GM19372 (cell line): Measurements from ENCODE around the gene OSBPL6.
A peak's percentile ranks its signal among the peaks of the same experiment; 100 is the strongest.
"Not testable (repeated sequence)": the region's sequence is repeated elsewhere in the genome, so short reads cannot be mapped to it uniquely, and the experiment has no call there.

Experiments
- ATAC-seq: cut with Tn5 transposase; IDR thresholded peaks from one replicate; pipeline ENCODE4 v1.9.1; 2021; ENCODE audit warnings: mild to moderate bottlenecking, low read depth, moderate library complexity; ENCODE audit not compliant: unreplicated experiment

OSBPL6 gene

DNA sequence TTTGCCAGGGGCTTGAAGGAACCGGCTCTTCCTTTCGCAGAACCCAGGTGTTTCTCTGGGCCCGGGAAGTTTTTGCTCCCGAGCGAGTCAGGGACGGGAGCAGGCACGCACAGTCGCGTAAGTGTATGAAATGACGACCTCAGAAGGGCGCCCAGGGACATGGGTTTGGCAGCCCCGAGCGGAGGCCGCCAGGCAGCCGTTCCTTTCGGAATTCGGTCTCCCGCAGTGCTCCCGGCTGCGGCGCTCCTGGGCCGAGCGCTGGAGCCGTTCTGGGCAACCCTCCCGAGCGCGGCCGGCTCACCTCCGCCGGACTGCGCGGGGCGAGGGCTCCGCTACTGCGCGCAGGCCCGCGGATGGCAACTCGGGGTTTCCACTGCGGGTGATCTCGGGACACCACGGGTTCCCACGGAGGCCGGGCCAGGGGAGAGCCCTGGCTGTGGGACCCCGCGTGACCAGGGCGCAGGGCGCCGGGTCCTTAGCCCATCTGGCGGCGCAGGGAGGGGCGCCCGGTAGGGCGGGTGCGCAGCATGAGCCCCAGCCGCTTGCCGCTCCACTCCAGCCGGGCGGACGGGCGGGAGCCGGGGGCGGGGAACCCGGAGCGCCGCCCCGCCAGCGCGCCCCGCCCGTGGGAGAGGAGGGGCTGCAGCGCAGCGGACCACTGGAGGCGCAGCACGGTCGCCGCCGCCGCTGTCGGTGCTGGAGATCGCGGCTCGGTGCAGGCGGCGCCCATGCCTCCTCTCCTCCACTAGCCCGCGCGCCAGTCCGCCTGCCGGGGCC is at the start of gene OSBPL6:
Gene OSBPL6, plus strand, starts transcription at position 690 of the 777 bp plus-strand sequence. CDS start 111,673 bp downstream, outside the sequence.
- ATAC-seq, result peak; percentile 90

DNA sequence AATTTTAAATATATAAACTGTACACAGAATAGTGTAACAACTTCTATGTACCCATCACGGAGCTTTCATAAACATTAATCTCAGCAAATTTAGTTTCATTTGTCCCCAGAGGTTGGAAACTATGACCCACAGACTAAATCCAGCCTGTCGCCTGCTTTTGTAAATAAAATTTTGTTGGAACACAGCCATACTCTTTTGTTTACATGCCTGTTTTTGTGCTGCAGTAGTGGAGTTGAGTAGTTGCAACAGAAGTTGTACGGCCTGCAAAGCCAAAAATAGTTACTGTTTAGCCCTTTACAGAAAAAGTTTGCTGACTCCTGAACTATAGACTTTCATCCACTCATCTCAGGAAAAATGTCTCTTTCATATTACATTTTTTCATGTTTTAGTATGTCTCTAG is 42.3 kb upstream of the OSBPL6 start:
- no peak for ATAC-seq

DNA sequence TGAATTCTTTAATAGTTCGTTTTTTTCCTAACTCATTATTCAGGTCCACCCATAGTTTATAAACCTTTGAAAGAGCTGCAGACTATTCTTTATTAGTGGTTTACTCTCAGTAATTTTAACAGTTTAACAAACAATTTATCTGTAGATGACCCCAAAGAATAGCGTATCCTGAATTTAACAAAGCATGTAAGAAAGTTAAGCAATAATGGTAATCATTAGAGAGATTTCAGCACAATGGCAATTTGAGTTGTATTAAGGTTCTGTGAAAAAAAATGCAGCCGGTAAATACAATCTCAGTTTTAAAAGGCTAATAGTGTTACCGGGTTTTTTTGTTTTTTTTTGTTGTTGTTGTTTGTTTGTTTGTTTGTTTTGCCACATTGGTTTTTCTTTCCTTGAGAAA is 41.8 kb upstream of the OSBPL6 start:
- no peak for ATAC-seq

DNA sequence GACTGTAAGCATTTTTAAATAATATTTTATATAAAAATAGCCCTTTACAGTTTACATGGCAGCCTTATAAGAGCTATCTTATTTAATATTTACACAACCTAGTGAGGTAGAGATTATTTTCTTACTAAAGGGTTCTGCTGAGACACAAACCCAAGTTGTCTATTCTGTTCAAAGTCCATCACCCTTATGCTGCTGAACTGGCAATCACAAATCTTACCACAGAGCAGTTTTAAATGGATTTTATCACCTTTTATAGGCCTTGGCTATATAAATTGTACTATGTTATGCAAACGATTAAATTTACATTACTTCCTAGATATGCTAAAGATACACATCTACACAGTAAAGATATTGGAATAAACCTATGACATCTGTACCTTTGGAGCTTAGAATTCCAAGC is 41.3 kb upstream of the OSBPL6 start:
- ATAC-seq, result no peak

DNA sequence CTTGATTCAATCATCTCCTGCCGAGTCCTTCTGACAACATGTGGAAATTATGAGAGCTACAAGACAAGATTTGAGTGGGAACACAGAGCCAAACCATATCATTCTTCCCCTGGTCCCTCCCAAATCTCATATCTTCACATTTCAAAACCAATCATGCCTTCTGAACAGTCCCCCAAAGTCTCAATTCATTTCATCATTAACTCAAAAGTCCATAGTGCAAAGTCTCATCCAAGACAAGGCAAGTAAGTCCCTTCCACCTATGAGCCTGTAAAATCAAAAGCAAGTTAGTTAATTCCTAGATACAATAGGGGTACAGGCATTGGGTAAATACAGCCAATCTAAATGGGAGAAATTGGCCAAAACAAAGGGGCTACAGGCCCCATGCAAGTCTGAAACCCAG is 40.4 kb upstream of the OSBPL6 start:
- ATAC-seq, result not testable (repeated sequence)

DNA sequence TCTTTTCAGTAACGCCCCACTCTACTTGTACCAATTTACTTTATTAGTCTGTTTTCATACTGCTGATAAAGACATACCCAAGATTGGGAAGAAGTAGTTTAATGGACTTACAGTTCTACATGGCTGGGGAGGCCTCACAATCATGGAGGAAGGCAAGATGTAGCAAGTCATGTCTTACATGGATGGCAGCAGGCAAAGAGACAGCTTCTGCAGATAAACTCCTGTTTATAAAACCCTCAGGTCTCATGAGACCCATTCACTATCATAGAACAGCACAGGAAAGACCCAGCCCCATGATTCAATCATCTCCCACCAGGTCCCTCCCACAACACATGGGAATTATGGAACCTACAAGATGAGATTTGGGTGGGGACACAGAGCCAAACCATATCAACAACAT is 38.8 kb upstream of the OSBPL6 start:
- no peak for ATAC-seq

DNA sequence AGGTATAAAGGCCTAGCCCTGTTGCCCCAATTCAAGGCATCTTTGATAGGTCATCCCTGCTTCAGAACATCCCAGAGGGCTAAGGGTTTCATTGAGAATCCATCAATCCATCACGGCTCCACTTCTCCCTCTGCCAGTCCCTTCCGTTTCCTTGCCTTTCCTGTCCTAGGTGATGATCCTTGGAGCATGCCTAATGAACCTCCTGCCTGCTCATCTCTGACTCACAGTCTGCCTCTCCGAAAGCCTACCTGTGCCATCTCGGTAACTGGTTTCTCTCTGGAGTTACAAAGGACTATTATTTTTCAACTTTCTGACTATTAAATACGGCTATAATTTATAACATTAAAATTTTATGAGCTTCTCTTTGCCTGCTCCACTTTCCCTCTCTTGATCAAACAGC is 36.7 kb upstream of the OSBPL6 start:
- ATAC-seq, result no peak

DNA sequence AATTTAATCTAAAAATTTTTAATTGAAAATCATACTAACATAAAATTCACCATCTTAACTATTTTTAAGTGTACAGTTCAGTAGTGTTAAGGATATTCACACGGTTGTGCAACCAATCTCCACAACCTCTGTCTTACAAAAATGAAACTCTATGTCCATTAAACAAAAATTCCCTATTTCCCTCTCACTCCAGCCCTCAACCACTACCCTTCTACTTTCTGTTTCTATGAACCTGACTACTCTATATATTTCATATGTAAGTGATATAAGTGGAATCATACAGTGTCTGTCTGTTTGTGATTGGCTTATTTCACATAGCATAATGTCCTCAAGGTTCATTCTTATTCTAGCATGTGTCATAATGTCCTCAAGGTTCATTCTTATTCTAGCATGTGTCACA is 34.3 kb upstream of the OSBPL6 start:
- ATAC-seq, result no peak

DNA sequence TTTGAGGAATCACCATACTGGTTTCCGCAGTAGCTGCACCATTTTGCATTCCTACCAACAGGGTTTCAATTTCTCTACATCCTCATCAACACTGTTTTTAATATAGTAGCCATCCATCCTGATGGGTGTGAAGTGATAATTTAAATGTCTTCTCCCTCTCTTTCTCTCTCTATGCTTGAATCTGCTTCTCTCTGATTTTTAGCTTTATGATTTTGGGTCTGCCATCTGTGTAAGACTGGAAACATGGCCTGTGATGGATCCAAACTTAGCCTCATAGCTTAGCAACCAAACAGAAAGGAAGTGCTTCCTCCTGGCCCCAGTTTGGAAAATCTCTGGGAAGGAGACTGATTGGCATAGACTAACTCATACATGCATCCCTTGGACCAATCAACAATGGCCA is 33.7 kb upstream of the OSBPL6 start:
- ATAC-seq, result no peak

DNA sequence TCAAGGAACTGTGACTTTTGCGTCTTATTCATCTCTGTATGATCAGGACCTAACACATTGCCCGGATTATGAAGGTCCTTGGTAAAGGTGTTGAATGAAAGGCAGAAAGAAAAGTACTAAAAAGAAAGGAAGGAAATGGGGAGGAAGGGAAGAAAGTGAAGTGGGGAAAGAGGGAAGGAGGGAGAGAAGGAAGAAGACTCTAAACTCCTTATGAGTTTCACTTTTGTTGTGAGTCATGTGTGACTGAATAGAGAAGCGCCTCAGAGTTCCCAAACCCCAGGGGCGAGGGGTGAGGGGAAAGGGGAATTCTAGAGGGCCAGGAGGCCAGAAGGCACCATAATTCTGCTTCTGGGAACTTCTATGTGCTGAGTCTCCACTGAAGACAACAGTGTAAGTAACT is 30.9 kb upstream of the OSBPL6 start:
- ATAC-seq, result no peak

DNA sequence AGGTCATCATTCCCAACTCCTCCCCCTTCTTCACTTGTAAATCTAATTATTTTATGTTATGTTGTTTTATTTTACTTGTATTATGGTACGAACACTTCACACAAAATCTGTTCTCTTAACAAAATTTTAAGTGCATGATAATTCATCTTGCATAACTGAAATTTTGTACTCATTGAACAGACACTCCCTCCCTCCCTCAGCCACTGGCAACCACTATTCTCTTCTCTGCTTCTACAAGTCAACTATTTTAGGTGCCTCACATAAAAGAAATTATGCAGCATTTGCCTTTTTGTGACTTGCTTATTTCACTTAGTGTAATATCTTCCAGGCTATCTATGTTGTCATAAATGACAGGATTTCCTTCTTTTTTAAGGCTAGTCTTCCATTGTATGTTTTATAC is 30.4 kb upstream of the OSBPL6 start:
- no peak for ATAC-seq

DNA sequence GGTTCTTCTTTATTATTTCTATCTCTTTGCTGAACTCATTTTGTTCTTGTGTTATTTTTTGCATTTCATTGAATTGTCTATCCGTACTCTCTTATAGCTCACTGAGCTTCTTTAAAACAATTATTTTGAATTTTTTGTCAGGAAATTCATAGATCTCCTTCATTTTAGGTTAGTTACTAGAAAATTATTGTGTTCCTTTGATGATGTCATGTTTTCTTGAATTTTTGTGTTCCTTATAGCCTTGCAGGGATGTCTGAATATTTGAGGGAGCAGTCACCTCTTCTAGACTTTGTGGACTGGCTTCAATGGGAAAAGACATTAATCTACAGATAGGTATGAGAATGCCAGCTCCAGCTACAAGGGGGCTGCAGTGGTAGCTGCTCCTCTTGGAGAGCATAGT is 20.7 kb upstream of the OSBPL6 start:
- ATAC-seq, result no peak

DNA sequence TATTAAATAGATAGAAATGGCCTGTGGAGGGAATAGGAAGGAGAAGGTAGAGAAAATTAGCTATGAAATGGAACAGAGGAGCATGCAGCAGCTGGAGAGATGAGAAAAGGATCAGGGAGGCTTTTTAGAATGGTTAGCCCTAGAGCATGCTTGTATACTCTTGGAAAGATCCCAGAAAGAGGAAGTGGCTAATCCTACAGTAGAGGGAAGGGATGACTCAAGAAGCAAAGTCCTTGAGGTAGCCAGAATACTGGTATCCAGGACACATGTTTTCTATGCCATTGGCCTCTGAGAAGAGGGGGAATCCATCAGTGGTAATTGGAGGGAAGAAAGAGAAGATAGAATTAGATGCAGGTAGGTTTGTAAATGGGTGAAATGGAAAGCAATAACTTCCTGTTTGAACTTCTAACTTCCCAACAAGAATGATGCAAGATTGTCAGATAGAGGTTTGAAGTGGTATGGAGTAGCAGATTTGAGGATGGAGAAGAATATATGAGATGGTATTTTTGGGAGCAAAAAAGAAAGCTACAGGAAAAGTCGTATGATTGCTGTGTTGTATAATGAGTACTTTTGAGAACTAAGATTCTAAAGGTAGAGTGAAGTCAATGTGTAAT is 17.1 kb upstream of the OSBPL6 start:
- no peak for ATAC-seq

DNA sequence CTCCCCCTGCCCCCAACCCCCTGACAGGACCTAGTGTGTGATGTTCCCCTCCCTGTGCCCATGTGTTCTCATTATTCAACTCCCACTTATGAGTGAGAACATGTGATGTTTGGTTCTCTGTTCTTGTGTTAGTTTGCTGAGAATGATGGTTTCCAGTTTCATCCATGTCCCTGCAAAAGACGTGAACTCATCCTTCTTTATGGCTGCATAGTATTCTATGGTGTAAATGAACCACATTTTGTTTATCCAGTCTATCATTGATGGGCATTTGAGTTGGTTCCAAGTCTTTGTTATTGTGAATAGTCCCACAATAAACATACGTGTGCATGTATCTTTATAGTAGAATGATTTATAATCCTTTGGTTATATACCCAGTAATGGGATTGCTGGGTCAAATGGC is 13.7 kb upstream of the OSBPL6 start:
- not testable (repeated sequence) for ATAC-seq

DNA sequence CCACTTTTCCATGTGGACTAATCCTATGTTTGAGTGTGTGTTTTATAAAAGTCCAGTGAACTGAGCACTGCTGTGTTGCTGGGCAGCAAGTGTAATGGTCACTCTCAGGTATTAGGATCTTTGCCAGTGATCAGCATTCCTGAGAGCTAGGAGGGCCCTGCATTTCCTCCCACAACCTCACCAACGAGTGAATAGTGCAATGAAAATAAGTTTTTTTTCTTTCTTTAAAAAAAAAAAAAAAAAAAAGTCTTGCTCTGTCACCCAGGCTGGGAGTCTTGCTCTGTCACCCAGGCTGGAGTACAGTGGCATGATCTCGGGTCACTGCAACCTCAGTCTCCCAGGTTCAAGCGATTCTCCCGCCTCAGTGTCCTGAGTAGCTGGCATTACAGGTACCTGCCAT is 6.5 kb upstream of the OSBPL6 start:
- no peak for ATAC-seq

DNA sequence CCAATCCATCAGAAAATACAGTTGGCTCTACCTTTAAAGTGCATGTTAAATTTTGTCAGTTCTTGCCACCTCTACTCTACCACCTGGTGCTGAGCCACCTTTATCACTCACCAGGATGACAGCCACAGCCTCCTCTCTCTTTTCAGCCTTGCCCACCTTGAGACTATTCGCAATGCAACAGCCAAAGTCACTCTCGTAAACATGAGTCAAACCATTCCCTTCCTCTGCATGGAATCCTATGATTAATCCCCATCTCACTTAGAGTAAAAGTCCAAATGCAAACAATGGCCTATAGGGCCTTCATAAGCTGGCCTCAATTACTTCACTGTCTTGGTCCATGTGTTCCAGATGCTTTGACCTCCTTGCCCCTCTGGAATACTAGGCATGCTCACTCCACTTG is 5.8 kb upstream of the OSBPL6 start:
- ATAC-seq, result no peak

DNA sequence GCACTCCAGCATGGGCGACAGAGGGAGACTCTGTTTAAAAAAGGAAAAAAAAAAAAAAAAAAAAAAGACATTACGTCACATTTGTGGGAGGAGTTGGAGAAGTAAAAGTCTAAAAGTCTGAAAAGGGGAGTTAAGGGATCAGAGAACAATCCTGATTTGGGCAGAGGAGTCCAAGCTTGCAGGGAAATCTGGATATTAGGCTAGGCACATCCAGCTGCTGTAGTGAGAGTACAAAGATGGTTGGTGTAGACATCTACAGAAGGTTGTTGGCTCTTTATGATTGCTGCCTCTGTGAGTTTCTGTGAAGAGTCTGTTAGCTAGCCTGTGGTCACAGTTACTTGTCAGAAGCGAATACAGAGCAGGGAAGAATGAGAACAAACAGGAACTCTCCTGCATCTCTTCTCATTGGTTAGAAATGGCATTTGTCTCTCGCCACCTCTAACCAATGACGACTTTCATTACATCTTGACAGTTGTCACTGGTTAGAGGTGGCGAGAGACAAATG is 3.3 kb upstream of the OSBPL6 start:
- no peak for ATAC-seq

DNA sequence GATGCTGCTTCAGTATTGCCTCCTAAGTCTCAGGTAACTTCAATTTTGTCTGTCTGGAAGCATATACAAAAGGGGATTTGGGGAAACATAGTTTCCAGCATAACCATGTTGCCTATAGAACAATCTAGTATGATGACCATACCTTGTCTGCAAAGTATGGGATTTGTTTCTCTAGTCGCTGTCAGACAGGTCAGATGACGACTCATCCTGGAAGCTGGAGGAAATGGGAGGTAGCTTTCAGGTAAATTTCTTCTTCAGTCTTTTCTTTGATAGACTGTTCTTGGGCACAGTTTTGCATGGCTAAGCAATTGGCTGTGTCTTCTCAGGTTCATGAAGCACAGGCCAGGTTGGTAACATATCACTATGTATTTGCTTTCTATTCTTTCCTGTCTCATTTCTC is 2.8 kb upstream of the OSBPL6 start:
- ATAC-seq, result no peak

DNA sequence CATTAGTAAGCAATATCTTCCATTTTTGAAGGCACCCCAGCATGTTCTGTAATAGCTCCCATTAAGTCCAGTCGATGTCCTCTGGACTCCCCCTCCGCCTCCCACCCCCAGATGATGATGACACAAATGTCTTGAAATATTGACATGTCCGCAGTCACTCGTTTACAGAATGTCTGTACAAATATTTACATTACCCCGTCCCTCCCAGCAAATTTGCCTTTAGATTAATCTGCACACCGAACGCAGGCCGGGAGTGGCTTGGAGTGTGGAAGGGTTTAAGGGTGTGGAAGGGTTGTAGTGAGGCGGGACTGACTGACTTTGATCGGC is 853 bp upstream of the OSBPL6 start:
- ATAC-seq, result no peak

DNA sequence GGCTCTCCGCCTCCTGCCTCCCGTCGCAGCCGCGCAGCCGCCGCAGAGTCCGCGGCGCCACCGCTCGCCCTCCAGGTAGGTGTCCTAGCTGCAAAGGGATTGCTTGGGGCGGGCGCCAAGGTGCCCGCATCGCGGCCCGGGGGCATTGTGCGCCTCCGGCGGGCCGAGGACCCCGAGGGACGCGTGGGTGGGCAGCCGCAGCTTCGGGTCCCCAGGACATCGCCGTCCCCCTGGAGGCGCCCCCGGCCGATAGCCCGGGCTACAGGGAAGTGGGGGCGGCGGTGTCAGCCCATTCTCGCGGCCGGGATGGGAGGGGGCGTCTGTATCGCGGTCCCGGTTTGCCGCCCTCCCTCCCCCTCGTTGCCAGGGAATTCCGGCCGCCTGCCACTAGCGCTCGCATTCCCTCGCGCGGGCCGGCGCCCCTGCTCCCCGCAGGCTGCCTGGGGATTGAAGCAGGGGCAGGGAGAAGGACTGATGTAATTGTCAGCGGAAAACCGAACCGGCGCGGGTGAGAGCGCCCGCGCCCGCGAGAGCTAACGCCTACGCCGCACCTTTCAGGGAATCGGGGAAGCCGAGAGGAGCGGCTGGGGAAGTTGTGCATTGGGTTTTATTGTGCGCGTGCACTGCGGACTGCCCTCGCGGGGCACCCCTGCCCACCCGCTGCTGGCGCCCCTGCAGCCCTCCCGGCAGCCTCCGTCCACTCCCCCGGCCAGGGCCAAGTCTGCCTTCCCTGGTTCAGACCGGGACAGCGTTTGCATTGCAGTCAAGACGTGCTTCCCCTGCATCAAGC is 483 bp downstream of the OSBPL6 start:
- ATAC-seq, result peak; percentile 4

DNA sequence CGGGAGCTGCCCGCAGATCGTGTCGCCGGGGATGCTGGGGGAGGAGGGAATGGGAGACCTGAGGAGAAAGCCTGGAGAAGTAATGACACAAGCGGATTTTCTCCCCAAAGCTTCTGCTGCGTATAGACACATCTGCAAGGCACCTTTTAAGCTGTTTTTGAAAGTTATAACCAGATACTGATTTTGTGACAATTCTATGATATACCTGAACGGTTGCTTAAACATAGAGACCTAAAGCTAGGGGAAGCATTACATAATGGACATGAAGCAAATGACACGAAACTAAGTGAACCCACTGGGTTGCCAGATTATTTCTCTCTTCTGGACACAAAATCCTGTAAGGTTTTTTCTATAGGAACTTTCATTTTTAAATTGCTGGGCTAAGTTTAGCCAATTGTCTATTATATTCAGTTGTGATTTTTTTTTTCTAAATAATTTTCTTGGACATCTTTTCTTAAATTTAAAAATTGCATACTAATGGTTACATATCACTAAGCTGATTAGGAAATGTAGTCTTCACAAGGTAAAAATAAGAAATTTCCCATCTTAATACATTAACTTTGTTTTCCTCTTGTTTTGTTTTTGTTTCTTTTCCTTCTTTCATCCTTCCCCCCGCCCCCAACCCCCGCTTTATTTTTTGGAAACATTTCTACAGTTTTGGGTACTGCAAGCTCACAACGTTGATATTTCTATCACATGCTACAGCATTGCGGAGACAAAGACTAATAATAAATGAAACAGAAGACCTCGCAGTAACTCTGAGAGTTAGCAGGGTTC is 1.3 kb downstream of the OSBPL6 start:
- no peak for ATAC-seq
